ENCODE results near the gene SCARF1.

Gene SCARF1

DNA sequence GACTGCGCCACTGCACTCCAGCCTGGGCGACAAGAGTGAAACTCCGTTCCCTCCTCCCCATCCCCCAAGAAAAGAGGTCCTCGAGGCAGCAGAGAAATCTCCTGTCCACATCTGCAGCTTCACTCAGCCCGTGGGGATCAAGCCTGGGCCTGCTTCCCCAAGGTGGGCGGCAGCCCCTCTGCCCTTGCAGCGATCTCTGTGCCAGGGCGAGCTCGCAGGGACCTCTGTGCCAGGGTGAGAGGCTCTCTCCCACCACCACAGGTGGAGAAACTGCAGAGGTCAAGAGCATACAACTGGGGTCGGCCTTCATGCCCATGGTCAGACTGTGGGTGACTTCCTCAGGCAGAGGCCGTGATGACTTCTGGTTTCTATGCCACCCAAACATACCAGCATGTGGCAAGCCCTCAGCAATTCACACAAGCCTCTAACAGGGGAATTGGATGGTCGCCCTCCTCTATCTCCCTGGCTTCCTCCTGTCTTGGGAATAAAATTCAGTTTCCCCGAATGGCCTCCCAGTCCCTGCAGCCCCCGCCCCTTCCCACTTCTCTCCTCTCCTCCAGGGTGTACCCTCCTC lies 22.4 kb downstream of the SCARF1 start:
- H3K4me3 ChIP-seq, result no peak overlapping the region
- H3K4me2 ChIP-seq, result no peak overlapping the region
- no peaks in the 10 kb centered on the region for H4K20me1 ChIP-seq
- no peaks in the 10 kb centered on the region for H3K36me3 ChIP-seq
- H3K27ac ChIP-seq, result no peak overlapping the region
- H3K9ac ChIP-seq, result no peak overlapping the region
- no peaks in the 10 kb centered on the region; the same call in 1 of the 2 replicates for H3K27me3 ChIP-seq
- peaks cover 73% of the 10 kb centered on the region for H3K4me1 ChIP-seq
- no peak for TF ChIP-seq Cebpa-rat (IDR thresholded peaks at IDR 0.05)
- H3K9me3 ChIP-seq, result no peaks in the 10 kb centered on the region

DNA sequence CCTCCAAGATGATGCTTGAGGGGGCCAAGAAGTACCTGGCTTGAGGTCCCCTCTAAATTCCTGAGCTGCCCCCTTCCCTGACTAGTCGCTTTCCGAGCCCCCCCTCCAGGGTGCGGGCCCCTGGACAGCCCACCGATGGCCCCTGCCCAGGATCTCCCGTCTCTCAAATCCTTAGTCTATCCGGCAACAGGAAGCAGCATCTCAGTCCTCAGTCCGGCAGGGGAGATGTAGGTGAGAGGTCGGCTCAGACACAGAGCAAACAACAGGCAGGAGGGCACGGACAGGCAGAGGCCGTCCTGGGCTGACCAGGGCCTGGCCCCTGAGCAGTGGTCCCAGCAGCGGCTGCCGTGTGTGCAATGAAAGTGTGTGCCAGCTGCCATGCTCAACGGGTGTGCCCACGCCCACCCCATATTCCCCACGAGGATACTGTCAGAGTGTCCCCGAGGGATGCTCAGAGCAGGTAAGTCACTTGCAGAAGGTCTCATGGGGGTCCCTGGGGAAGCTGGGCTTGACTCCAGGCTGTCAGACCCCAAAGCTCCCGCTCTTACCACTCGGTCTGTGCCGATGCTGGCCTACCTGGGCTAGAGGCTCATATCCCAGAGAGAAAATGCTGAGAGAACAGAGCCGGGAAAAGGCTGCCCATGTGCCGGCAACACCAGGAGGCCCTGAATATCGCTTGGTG lies 24.1 kb downstream of the SCARF1 start:
- peaks cover 73% of the 10 kb centered on the region for H3K4me1 ChIP-seq
- TF ChIP-seq Cebpa-rat (IDR thresholded peaks at IDR 0.05), result no peak
- peak overlapping the region; percentile 38 for H3K9ac ChIP-seq
- H3K36me3 ChIP-seq, result no peaks in the 10 kb centered on the region
- no peak overlapping the region for H3K4me3 ChIP-seq
- no peaks in the 10 kb centered on the region for H3K27me3 ChIP-seq
- H3K4me2 ChIP-seq, result peak overlapping the region; percentile 40
- peak overlapping the region; percentile 45 for H3K27ac ChIP-seq
- no peaks in the 10 kb centered on the region for H3K9me3 ChIP-seq
- no peaks in the 10 kb centered on the region for H4K20me1 ChIP-seq

DNA sequence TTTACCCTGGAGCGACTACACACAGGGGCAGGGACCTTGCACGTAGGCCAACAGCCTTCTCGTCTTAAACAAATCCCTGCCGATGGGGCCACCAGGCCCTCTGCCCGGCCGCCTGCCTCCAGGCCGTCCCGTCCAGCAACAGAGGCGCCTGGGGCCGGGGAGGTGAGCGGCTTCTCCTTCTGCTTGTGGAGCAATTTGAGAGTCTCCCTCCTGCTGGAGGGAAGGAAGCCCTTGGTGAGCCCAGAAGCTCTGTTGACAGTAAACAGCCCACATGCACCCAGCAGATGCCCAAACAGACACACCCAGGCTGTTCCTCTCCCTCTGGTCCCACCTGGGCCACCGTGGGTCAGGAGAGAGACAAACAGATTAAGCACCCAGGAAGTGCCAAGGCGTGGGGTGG lies 25.0 kb downstream of the SCARF1 start:
- peak overlapping the region; percentile 19; the same call in 1 of the 2 replicates for H3K9ac ChIP-seq
- H3K9me3 ChIP-seq, result no peaks in the 10 kb centered on the region
- no peaks in the 10 kb centered on the region for H3K27me3 ChIP-seq
- H3K27ac ChIP-seq, result peak overlapping the region; percentile 45
- H3K36me3 ChIP-seq, result no peaks in the 10 kb centered on the region
- H3K4me2 ChIP-seq, result peak overlapping the region; percentile 40; the same call in 1 of the 2 replicates
- H3K4me3 ChIP-seq, result no peak overlapping the region
- no peaks in the 10 kb centered on the region for H4K20me1 ChIP-seq
- no peak for TF ChIP-seq Cebpa-rat (IDR thresholded peaks at IDR 0.05)
- peaks cover 67% of the 10 kb centered on the region for H3K4me1 ChIP-seq

DNA sequence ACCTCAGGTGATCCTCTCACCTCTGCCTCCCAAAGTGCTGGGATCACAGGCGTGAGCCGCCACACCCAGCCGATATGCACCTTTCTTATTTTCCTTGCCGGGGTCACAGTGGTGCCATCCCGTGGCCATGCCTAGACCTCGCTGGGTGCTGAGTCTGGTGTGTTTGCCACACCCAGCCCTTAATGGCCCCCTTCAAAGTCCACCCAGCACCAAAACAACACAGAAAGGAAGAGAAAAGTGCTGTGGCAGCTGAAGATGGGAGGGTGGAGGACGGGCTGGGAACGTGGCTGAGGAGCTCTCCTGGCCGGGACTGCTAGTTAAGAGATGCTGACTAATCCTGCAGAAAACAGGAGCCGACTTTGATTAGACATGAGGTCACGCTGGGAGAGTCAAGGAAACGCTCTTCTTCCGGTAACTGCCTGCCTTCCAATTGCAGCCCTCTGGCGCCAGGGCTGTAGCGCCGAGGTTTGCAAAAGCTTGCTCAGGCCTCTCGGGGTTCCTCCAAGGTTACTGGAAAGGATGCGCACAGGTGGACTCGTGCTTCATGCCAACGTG lies 27.8 kb downstream of the SCARF1 start:
- Histone ChIP-seq H3K9ac (peak overlapping the region; percentile 32; the same call in 1 of the 2 replicates), H3K36me3 (peaks cover 5% of the 10 kb centered on the region; the same call in 1 of the 2 replicates), H3K4me2 (peak overlapping the region; percentile 72), H4K20me1 (no peaks in the 10 kb centered on the region), H3K4me3 (peak overlapping the region; percentile 3; the same call in 1 of the 2 replicates), H3K27ac (peak overlapping the region; percentile 59), H3K27me3 (no peaks in the 10 kb centered on the region), H3K9me3 (no peaks in the 10 kb centered on the region), H3K4me1 (peaks cover 74% of the 10 kb centered on the region)
- TF ChIP-seq Cebpa-rat (IDR thresholded peaks at IDR 0.05), result no peak

DNA sequence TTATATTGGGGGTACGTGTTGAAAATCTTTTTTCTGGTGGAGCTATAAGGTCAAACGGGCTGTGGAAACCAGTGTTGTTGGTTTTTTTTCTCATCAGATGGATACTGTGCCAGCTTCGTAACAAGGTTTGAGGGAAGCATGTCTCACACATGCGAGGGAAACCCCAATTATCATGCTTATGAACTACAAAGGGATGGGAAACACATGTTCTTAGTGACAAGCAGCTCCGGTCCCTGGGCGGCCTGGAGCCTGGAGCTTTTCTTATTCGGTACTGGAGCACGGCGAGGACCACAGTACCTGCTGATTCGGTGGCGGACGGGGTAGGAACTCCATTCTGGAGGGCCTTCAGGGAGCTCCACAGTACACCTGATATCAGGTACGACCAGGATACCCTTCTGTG lies 29.4 kb downstream of the SCARF1 start:
- Histone ChIP-seq H3K27me3 (no peaks in the 10 kb centered on the region), H3K4me2 (no peak overlapping the region), H3K4me3 (no peak overlapping the region), H3K36me3 (peaks cover 11% of the 10 kb centered on the region; the same call in 1 of the 2 replicates), H3K27ac (peak overlapping the region; percentile 59; the same call in 1 of the 2 replicates), H3K4me1 (peaks cover 83% of the 10 kb centered on the region), H4K20me1 (no peaks in the 10 kb centered on the region), H3K9ac (no peak overlapping the region), H3K9me3 (no peaks in the 10 kb centered on the region)
- no peak for TF ChIP-seq Cebpa-rat (IDR thresholded peaks at IDR 0.05)

DNA sequence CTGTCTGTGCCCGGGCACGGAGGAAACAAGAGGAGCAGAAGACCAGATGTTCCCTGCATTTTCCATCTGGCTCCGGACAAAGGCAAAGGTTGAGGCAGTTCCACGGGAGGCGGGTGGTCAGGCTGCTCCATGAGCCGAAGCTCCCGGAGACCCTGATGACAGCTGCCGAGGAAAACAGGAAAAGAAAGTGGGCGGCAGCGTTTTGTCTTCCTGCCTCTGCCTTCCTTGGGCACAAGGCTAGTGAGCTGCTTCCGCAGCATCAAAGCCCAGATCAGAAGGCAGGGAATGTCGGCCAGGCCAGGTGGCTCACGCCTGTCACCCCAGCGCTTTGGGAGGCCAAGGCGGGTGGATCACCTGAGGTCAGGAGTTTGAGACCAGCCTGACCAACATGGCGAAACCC lies 33.1 kb downstream of the SCARF1 start:
- Histone ChIP-seq H3K27me3 (no peaks in the 10 kb centered on the region), H3K4me2 (peak overlapping the region; percentile 38), H3K4me1 (peaks cover 60% of the 10 kb centered on the region), H3K27ac (0 out of 2 replicates have a peak overlapping the region, but pooled peaks have one; percentile 1), H3K9ac (no peak overlapping the region), H3K9me3 (no peaks in the 10 kb centered on the region), H3K36me3 (peaks cover 11% of the 10 kb centered on the region; the same call in 1 of the 2 replicates), H3K4me3 (no peak overlapping the region), H4K20me1 (no peaks in the 10 kb centered on the region)
- TF ChIP-seq Cebpa-rat (IDR thresholded peaks at IDR 0.05), result no peak

DNA sequence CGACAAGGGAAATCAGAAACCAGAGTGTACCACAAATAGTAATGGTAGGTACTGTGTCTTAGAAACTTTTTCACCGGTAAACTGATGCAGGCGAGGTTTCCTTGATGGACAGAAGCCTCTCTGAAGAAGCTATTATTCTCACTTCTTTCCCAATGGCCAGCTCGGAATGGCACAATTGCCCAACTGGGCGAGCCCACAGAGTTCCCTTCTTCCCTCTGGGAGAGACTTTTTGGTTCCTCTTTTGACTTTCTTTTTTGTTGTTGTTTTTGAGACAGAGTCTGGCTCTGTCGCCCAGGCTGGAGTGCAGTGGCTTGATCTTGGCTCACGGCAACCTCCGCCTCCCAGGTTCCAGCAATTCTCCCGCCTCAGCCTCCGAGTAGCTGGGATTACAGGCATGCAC lies 33.8 kb downstream of the SCARF1 start:
- no peak overlapping the region for H3K4me3 ChIP-seq
- no peaks in the 10 kb centered on the region for H3K9me3 ChIP-seq
- H3K27ac ChIP-seq, result 0 out of 2 replicates have a peak overlapping the region, but pooled peaks have one; percentile 1

DNA sequence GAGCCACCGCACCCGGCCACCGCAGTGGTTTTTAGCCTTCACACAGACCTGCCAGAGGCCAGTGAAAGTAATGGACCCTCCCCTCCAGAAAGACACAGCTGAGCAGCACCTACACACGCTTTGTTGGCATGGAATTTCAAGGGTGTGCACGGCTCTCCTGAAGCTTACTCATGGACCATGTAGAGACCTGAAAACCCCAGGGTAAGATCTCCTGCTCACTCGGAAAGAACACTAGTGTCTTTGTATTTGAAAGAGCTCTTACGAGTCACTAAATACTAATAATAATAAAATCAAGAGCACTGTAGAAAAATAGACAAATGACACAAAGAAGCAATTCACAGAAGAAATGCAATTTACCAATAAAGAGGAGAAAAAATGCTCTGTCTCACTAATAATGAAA lies 36.9 kb downstream of the SCARF1 start:
- no peak for TF ChIP-seq Cebpa-rat (IDR thresholded peaks at IDR 0.05)
- Histone ChIP-seq H4K20me1 (no peaks in the 10 kb centered on the region), H3K27me3 (no peaks in the 10 kb centered on the region), H3K4me2 (no peak overlapping the region), H3K4me1 (peaks cover 55% of the 10 kb centered on the region), H3K27ac (no peak overlapping the region), H3K4me3 (no peak overlapping the region), H3K9ac (no peak overlapping the region), H3K36me3 (peaks cover 11% of the 10 kb centered on the region; the same call in 1 of the 2 replicates), H3K9me3 (no peaks in the 10 kb centered on the region)

More for the DNA sequence above, 33.8 kb downstream of the SCARF1 start:
- peaks cover 11% of the 10 kb centered on the region; the same call in 1 of the 2 replicates for H3K36me3 ChIP-seq
- H3K4me1 ChIP-seq, result peaks cover 60% of the 10 kb centered on the region
- no peaks in the 10 kb centered on the region for H4K20me1 ChIP-seq
- TF ChIP-seq Cebpa-rat (IDR thresholded peaks at IDR 0.05), result no peak
- H3K9ac ChIP-seq, result no peak overlapping the region
- no peaks in the 10 kb centered on the region for H3K27me3 ChIP-seq
- peak overlapping the region; percentile 38 for H3K4me2 ChIP-seq

DNA sequence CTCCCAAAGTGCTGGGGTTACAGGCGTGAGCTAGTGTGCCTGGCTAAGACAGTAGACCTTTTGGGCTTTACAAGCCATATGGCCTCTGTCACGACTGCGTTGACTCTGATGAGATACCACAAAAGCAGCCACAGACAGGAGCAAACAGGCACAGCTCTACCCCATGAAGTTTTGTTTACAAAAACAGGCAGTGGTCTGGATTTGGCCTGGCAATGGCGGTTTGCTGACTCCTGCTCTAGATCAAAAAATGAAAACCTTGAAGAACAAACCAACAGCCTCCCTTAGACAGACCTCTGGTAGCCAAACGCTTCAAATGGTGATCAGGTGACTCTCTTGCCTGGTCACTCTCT lies 37.6 kb downstream of the SCARF1 start:
- no peak for TF ChIP-seq Cebpa-rat (IDR thresholded peaks at IDR 0.05)
- peaks cover 7% of the 10 kb centered on the region; the same call in 1 of the 2 replicates for H3K36me3 ChIP-seq
- no peak overlapping the region for H3K4me3 ChIP-seq
- H3K9ac ChIP-seq, result 0 out of 2 replicates have a peak overlapping the region, but pooled peaks have one; percentile 12
- H3K4me1 ChIP-seq, result peaks cover 51% of the 10 kb centered on the region
- H3K4me2 ChIP-seq, result peak overlapping the region; percentile 85
- no peaks in the 10 kb centered on the region for H4K20me1 ChIP-seq
- no peak overlapping the region for H3K27ac ChIP-seq
- H3K9me3 ChIP-seq, result no peaks in the 10 kb centered on the region
- H3K27me3 ChIP-seq, result no peaks in the 10 kb centered on the region
